K562 (cell line): ENCODE results near the gene CHN2. TPM values are rescaled to one million over a fixed set of nuclear protein-coding genes. Genes with fewer than 3 reads are reported as not detected.

Experiments used
- ATAC-seq: fragments of 200-7000 bp; cut with Tn5 transposase; 3 replicates; pipeline ENCODE4 v1.9.1; 2020; ENCODE audit warnings: moderate library complexity
- BruUV-seq: library from RNA; stranded (reverse); fragments of 400-500 nt; replicated peaks from 2 replicates; lab custom pipeline; 2021; lab: Mats Ljungman, UMichigan
- CTCF ChIA-PET: fragments of 300-600 bp; formaldehyde crosslinking; extraction: SDS; loops from one replicate; lab custom pipeline; 2021; ENCODE audit warnings: low intra/inter-chr PET ratio; lab: Yijun Ruan, JAX
- POLR2A ChIA-PET: fragments of 300-600, 350-650 bp; sonication (Branson Sonifier 250); formaldehyde crosslinking; extraction: SDS; loops from one replicate; lab custom pipeline; 2021; ENCODE audit warnings: antibody characterized with exemption, inconsistent platforms; lab: Yijun Ruan, JAX
- DNase-seq, 4 experiments: peaks; one replicate each; pipeline versions ENCODE4 v3.0.0 to v3.0.0-alpha.2; 2011 to 2018; ENCODE audit warnings: low spot score in 3 of 4, mixed read lengths in 3 of 4; ENCODE audit errors: extremely low read depth in 1 of 4
- FAIRE-seq: peaks from 2 replicates; lab custom pipeline; 2011; peaks lifted over from hg19 to GRCh38; lab: Jason Lieb, UNC
- H2AFZ ChIP-seq: 2 replicates; pipeline ENCODE4 v1.6.0; 2011; ENCODE audit warnings: low read depth, low read length, control low read depth, inconsistent platforms
- H3K27ac ChIP-seq: fragments of 200-600 bp; 3 replicates; pipeline ENCODE4 v1.8.0; 2011; ENCODE audit warnings: low read depth, mild to moderate bottlenecking, control low read depth, inconsistent platforms, low read length, moderate library complexity, mixed read lengths; ENCODE audit errors: extremely low read depth
- H3K27me3 ChIP-seq, 2 experiments: fragments of 300-600 bp in 1 of 2; 2 replicates in 1 of 2; 3 replicates in 1 of 2; pipeline versions ENCODE4 v1.6.0 to v1.8.0; 2011; ENCODE audit warnings: inconsistent platforms in 2 of 2, low read length in 2 of 2, mild to moderate bottlenecking in 1 of 2, mixed read lengths in 1 of 2, moderate library complexity in 1 of 2; ENCODE audit not compliant: control insufficient read depth in 2 of 2, insufficient read depth in 2 of 2
- H3K36me3 ChIP-seq: fragments of 300-600 bp; 3 replicates; pipeline ENCODE4 v1.8.0; 2011; ENCODE audit warnings: mild to moderate bottlenecking, low read length, inconsistent platforms; ENCODE audit not compliant: control insufficient read depth, insufficient read depth
- H3K4me1 ChIP-seq, 2 experiments: fragments of 200-600 bp in 1 of 2; replicated peaks in 1 of 2; 2 replicates in 1 of 2; 3 replicates in 1 of 2; pipeline versions ENCODE4 v1.5.1 to v1.8.0; 2011; ENCODE audit warnings: inconsistent platforms in 2 of 2, low read length in 2 of 2, mild to moderate bottlenecking in 1 of 2, mixed read lengths in 1 of 2, moderate library complexity in 1 of 2; ENCODE audit not compliant: control insufficient read depth in 2 of 2, insufficient read depth in 2 of 2
- H3K4me2 ChIP-seq: 2 replicates; pipeline ENCODE4 v1.6.1; 2011; ENCODE audit warnings: low read length, control low read depth, inconsistent platforms, mixed read lengths; ENCODE audit not compliant: insufficient read depth
- H3K4me3 ChIP-seq: fragments of 200-600 bp; sonication (generic), shearing (Covaris generic); 2 replicates; pipeline ENCODE4 v1.5.1; 2016; ENCODE audit warnings: control low read depth, inconsistent platforms
- H3K79me2 ChIP-seq: fragments of 200-600 bp; 3 replicates; pipeline ENCODE4 v1.8.0; 2011; ENCODE audit warnings: low read length, inconsistent platforms; ENCODE audit not compliant: control insufficient read depth, insufficient read depth
- H3K9ac ChIP-seq, 2 experiments: 2 replicates each; pipeline versions ENCODE4 v1.6.0 to v1.6.1; 2011; ENCODE audit warnings: low read depth in 2 of 2, low read length in 2 of 2, control low read depth in 1 of 2, inconsistent platforms in 1 of 2, mild to moderate bottlenecking in 1 of 2, mixed read lengths in 1 of 2; ENCODE audit not compliant: insufficient read depth in 1 of 2
- H3K9me1 ChIP-seq: one replicate; pipeline ENCODE4 v1.6.0; 2011; ENCODE audit warnings: inconsistent platforms, mild to moderate bottlenecking, low read length, moderate library complexity; ENCODE audit not compliant: control insufficient read depth, insufficient read depth
- H3K9me3 ChIP-seq: replicated peaks from 2 replicates; pipeline ENCODE4 v1.5.1; 2011; ENCODE audit warnings: low read depth, low read length, inconsistent platforms; ENCODE audit not compliant: control insufficient read depth, insufficient read depth
- H4K20me1 ChIP-seq: replicated peaks from 2 replicates; pipeline ENCODE4 v1.6.1; 2011; ENCODE audit warnings: low read length, inconsistent platforms, mixed read lengths; ENCODE audit not compliant: control insufficient read depth, insufficient read depth
- HMBOX1 ChIP-seq: sonication (generic); IDR thresholded peaks from 2 replicates; pipeline ENCODE4 v1.6.1; 2016
- PURB ChIP-seq: sonication (generic); formaldehyde crosslinking; IDR thresholded peaks from 2 replicates; pipeline ENCODE4 v1.9.0; 2021; ENCODE audit warnings: low read depth, mild to moderate bottlenecking, missing genetic modification reagents
- SMC3 ChIP-seq: conservative IDR thresholded peaks from 2 replicates; pipeline ENCODE4 v1.6.1; 2011; ENCODE audit warnings: low read depth, low read length, improper control_type of control experiment; ENCODE audit not compliant: insufficient read depth
- SPI1 ChIP-seq: IDR thresholded peaks from 2 replicates; pipeline ENCODE4 v1.6.1; 2011; ENCODE audit warnings: low read depth, low read length, control low read depth, borderline replicate concordance
- ZKSCAN8 ChIP-seq: fragments of 200-800 bp; sonication (Bioruptor generic); IDR thresholded peaks from 2 replicates; pipeline ENCODE4 v1.6.1; 2016; ENCODE audit warnings: missing genetic modification characterization, missing compliant biosample characterization
- ZNF695 ChIP-seq: fragments of 450-650 bp; formaldehyde crosslinking; IDR thresholded peaks from 2 replicates; pipeline ENCODE4 v1.4.0; 2020; ENCODE audit warnings: mild to moderate bottlenecking, moderate library complexity
- WGBS: fragments of 100-300 bp; shearing (Covaris generic); methylation state at CpG from one replicate; pipeline ENCODE4 v1.1.6; 2016; ENCODE audit warnings: low coverage, mixed read lengths; ENCODE audit not compliant: insufficient coverage; ENCODE audit errors: missing lambda C conversion rate; 5-methylcytosine and 5-hydroxymethylcytosine counted together
- in situ Hi-C: fragments of 300-500 bp; cut with MboI; formaldehyde crosslinking; loops from 4 replicates; pipeline ENCODE4 v1.15.0; 2018; ENCODE audit warnings: inconsistent platforms, mixed read lengths
- intact Hi-C: fragments of 100-400 bp; cut with micrococcal nuclease; formaldehyde crosslinking; loops from 2 replicates; pipeline ENCODE4 v1.14.2; 2022
- polyA plus RNA-seq, 8 experiments: library from polyadenylated mRNA; depleted of rRNA in 4 of 8; stranded (reverse) in 5 of 8; unstranded in 3 of 8; fragments of >200 nt; fragmentation: Nextera tagmentation in 2 of 8; fragmentation: Illumina TruSeq in 1 of 8; extraction: Ambion mirVana in 2 of 8; extraction: Trizol in 1 of 8; gene quantifications; 2 replicates each; pipeline versions ENCODE4 v1.2.1 to v1.2.3, GENCODE V29; 2011 to 2014; ENCODE audit warnings: inconsistent platforms in 1 of 8, missing spikeins in 1 of 8
- total RNA-seq, 7 experiments: library from RNA; depleted of rRNA in 6 of 7; stranded (reverse); fragments of >200 nt in 6 of 7; fragmentation: Illumina TruSeq in 2 of 7; extraction: Trizol in 2 of 7; gene quantifications; 2 replicates each; pipeline versions ENCODE4 v1.2.1 to v1.2.3, GENCODE V29; 2011 to 2021; ENCODE audit warnings: low replicate concordance in 1 of 7

The CHN2 gene
- total and polyA plus RNA-seq, 9 of the 15 experiments (the other 6 are each of a cell fraction or from before 2014, with no cell fraction given), result 0.12 to 2.1 (median 0.31) TPM; not detected in 1

- TF ChIP-seq SPI1, result peak; percentile 23; the same call in 1 of the 2 replicates
- TF ChIP-seq ZKSCAN8 (CRISPR knock-in tag), result no peak
- Histone ChIP-seq H3K4me3 (no peak overlapping the region), H3K9me1 (no peaks in the 10 kb centered on the region), H3K9ac (no peak overlapping the region), H3K36me3 (no peaks in the 10 kb centered on the region), H2AFZ (no peak overlapping the region), H3K4me2 (no peak overlapping the region), H3K9me3 (no peaks in the 10 kb centered on the region), H3K4me1 (no peaks in the 10 kb centered on the region), H3K27ac (no peak overlapping the region), H4K20me1 (no peaks in the 10 kb centered on the region; the same call in 1 of the 2 replicates), H3K27me3 (peaks cover 0 to 9% of the 10 kb centered on the region in 2 experiments; a peak in 2 of 5 replicates), H3K79me2 (no peaks in the 10 kb centered on the region)
- CTCF ChIA-PET, result no interaction called here
- intact Hi-C loops (no loop called here), in situ Hi-C loops (no loop called here)
- no TSS peak for BruUV-seq
- POLR2A ChIA-PET, result no interaction called here
- 0% methylated on average over 4 of the region's 4 CpGs for WGBS
- ATAC-seq (no peak), FAIRE-seq (no peak), DNase-seq (no peak)
Measured at GRCh38 chr7:29270594-29271318, 76.2 kb downstream of the CHN2 start.

GRCh38 chr7:29271319-29271658, 76.7 kb downstream of the CHN2 start:
- ChIA-PET CTCF (no interaction called here), POLR2A (no interaction called here)
- BruUV-seq, result no TSS peak
- ATAC-seq (no peak), FAIRE-seq (no peak), DNase-seq (no peak)
- Histone ChIP-seq H3K4me3 (no peak overlapping the region), H3K9me1 (no peaks in the 10 kb centered on the region), H3K9me3 (no peaks in the 10 kb centered on the region), H4K20me1 (no peaks in the 10 kb centered on the region; the same call in 1 of the 2 replicates), H3K4me2 (no peak overlapping the region), H3K36me3 (no peaks in the 10 kb centered on the region), H2AFZ (no peak overlapping the region), H3K4me1 (no peaks in the 10 kb centered on the region), H3K27me3 (peaks cover 0 to 9% of the 10 kb centered on the region in 2 experiments; a peak in 2 of 5 replicates), H3K9ac (no peak overlapping the region), H3K79me2 (no peaks in the 10 kb centered on the region), H3K27ac (no peak overlapping the region)
- in situ Hi-C loops (no loop called here), intact Hi-C loops (no loop called here)
- no peak for TF ChIP-seq ZNF695 (CRISPR knock-in tag)
- TF ChIP-seq HMBOX1, result no peak
- no peak for TF ChIP-seq PURB (CRISPR knock-in tag)
- TF ChIP-seq SMC3, result no peak
- WGBS, result 2% methylated on average over 4 of the region's 4 CpGs
